GM18861 (cell line): ENCODE results near the gene SCARB2.

Experiments
- ATAC-seq: cut with Tn5 transposase; IDR thresholded peaks from one replicate; pipeline ENCODE4 v1.9.1; 2021; ENCODE audit not compliant: unreplicated experiment

The SCARB2 gene

DNA sequence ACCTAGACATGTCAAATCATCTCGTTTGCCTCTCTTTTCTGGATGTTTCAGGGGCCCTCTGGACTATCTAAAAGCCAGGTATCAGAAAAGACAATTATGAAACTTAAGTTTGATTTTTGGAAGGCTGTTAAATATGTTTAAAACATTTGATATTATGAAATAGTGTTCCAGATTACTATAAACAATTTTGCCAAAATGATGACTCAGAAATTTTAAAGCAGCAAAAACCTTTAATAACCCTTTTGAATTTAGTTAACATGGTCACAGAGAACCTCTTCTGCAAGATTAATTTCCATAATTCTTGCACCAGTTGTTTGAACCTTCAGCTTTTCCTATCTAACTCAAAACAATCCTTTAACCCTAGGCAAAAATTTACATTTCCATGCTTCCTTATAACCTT, 19.1 kb upstream of the SCARB2 start:
- no peak for ATAC-seq

- ATAC-seq: no peak
Measured at GRCh38 chr4:76226418-76226817, 12.8 kb upstream of the SCARB2 start.

GRCh38 chr4:76224171-76224570, 10.5 kb upstream of the SCARB2 start:
- ATAC-seq: no peak

- ATAC-seq: no peak
Measured at GRCh38 chr4:76219299-76220055, 5.9 kb upstream of the SCARB2 start.

- ATAC-seq: no peak
Measured at GRCh38 chr4:76216975-76217814, 3.6 kb upstream of the SCARB2 start.

GRCh38 chr4:76216524-76216923, 2.9 kb upstream of the SCARB2 start:
- no peak for ATAC-seq

DNA sequence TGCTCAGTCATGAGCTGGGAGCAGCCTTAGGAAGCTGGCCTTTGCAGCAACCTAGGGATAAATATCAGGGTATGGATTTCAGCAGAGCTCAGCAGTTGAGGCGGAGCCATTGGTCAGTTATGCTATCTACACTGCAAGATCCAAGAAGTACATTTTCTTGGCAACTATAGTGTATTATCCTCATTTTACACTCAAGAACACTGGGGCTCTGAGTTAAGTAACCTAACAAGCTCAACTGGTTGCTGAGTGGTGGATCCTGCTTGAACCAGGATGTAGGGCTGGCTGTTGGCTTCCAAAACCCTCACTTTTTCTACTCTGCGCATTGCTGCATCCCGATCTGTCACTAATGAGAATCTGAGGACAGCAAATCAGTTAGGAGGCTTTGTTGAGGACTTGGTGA, 1.5 kb upstream of the SCARB2 start:
- no peak for ATAC-seq

DNA sequence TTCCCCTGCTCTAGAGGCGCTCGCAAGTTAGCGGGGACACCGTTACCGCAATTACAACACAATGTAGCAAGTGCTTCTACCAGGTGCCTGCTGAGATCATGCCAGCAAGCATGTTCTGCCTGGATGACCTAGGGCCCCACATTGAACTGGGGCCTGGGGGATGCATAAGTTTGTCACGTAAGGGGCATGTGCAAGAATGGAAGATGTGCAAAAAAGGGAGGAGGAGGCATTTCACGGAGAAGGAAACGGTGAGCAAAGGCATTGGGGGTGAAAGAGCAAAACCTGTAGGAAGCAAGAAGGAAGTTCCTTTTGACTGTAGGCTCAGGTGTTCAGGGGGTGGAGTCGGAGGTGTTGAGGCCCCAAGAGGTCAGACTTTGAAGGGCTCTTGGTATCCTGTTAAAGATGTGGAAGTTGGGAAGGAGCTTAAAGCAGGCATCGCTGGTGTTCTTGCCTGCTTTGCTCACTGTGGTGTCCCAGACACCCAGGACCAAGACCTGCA, 602 bp upstream of the SCARB2 start:
- no peak for ATAC-seq

GRCh38 chr4:76212851-76213414, 691 bp downstream of the SCARB2 start:
- ATAC-seq: no peak

DNA sequence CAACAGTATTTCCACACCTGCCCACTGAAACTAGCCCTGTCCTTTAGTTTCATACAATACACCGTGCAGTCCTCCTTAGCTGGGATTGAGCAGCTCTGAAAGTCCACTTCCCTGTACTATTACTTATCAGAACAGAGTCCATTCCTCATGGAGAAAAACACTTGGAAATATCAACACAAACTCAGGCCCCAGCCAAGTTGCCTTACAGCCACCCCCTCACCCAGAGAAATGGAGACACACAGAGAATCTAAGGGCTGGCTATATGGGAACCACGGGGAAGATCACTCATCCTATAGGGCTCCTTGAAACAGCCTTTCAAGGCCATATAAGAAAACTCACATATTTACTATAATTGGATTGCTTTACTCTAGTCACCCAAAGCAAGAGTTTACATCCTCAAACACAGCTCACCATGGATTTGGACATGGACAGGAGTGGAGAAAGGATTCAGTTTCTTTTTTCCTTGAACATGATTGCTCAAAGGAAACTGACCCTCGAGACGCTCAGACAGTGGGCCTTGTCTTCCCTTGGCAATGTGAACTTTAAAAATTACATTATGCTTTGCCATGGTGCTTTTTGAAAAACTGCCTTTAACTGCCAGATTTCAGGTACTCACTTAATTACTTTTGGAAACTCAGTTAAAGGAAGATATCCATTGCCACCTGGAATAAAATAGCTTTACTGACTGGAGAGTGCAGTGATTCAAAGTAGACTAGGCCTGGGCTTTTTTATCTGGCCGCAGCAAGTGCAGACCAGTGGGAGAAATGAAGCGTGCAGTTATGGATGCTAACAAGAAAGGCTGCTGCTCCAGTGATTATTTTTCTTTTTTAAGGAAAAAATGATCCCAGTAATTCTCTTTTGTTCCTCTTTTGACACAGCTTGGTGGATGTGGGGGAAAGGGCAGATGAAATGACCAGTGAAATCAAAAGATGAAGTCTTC, 1.6 kb downstream of the SCARB2 start:
- ATAC-seq: no peak

GRCh38 chr4:76210452-76210851, 3.2 kb downstream of the SCARB2 start:
- ATAC-seq: no peak

GRCh38 chr4:76209881-76210280, 3.7 kb downstream of the SCARB2 start:
- no peak for ATAC-seq

DNA sequence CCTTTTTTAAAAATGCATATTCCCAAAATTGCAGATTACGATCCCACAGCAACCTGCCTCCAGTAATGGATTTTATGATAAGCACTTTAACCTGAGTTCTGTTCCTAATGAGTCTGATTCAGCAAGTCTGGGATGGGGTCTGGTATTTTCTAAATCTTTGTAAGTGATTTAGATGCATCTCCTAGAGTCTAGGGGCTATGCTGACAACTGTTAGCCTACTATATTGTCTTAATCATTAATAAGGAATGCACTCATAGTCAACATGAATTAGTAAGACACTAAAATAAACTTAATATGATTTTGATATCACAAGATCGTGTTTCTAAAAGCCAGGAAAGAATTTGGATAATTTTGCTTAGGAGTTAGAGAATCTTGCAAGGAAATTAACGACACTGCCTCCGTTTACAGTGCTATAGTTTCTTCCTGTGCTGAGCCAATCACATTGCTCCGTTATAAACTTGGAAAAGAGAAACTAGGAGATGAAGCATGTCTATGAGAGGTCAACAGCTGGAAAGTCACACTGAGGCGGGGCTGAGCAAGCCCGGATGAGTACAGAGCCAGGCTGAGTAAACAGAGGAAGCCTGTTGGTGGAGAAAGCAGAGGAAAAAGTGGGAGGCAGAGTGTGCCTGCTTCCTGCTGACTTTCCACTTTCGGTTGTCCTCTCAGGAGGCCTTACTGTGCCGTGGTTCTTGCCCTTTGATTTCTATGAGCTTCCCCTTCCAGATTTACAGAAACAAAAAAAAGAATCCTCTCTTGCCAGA, 5.4 kb downstream of the SCARB2 start:
- ATAC-seq: no peak

DNA sequence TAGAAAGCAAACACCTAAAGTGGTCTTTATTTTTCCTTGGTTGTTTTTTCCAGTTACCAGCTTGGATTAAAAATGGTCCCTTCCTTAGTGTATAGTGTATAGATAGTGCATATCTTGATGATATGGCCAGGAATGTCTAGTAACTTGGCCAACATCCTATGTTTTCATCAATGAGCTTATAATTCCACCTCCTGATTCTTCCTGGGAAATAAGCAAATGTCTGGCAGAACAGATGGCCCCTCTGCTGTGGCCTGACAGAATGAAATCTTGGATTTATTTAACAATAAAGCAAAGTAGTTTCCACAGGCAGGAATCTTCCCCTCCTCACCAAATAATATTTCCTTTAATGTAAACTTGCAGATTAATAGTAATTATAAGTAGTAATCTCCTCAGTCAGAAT, 6.1 kb downstream of the SCARB2 start:
- no peak for ATAC-seq

GRCh38 chr4:76206222-76206942, 7.2 kb downstream of the SCARB2 start:
- ATAC-seq: no peak

DNA sequence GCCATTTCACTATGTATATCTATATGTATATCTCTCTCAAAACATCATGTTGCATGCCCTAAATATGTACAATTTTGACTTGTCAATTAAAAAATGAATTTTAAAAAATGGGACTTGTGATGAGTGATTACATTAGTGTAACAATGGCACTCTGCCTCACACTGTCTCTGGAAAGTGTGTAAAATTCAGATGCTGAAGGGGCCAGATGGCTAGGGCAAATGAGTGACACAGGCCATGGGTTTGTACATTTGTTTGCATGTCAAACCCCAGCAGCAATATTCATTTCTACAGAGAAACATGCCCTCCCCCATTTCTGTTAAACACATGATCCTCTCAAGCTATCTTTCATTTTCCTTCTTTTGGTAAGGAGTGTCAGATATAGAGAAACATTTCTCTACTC, 8.1 kb downstream of the SCARB2 start:
- ATAC-seq: no peak

DNA sequence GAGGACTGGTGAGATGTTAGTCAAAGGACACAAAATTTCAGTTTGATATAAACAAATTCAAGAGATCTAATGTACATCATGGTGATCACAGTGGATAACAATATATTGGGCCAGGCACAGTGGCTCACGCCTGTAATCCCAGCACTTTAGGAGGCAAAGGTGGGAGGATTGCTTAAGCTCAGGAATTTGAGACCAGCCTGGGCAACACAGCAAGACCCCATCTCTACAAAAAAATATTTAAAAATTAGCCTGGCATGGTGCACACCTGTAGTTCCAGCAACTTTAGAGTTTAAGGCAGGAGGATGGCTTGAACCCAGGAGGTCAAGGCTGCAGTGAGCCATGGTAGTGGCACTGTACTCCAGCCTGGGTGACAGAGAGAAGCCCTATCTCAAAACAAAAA, 8.7 kb downstream of the SCARB2 start:
- ATAC-seq: no peak

DNA sequence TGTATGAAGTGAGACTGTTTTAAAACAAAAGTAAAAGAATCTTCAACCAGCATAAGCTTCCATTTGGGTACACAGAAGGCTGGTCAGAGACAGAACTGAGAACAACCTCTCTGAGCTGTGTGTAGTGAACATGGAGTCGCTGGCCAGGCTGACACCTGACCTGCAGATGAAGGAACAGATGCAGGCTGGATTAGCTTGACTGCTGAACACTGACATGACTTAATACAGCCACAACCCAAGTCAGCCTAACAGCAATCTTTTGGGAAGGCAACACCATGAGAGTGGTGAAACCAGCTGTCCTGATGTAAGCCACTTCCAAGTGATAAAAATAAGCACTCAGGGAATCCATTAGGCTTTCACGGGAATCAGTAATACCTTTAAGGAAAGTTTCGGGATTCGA, 10.1 kb downstream of the SCARB2 start:
- no peak for ATAC-seq

DNA sequence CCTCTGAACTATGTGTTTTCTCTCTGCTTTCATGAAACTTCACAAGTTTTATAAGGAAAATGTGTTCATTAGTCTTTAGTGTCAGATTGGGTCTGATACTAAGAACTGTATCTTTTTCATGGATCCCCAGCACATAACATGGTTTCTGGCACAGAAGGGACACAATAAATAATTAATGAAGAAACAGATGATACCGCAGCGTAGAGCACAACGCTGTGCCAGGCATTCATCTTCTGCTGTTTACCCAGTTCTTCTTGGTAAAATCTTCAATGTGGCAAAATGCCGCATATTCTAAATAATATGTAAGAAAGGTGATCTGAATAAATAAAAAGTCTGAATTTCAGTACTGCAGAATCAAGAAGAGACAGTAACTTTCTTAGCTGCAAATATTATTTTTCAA, 12.3 kb downstream of the SCARB2 start:
- ATAC-seq: no peak
